ENCODE results near the gene ADA.

The ADA gene

GRCh38 chr20:44580581-44581268 lies 70.8 kb downstream of the ADA start:
- no peak for DNase-seq (ENCODE audit: low spot score)

DNA sequence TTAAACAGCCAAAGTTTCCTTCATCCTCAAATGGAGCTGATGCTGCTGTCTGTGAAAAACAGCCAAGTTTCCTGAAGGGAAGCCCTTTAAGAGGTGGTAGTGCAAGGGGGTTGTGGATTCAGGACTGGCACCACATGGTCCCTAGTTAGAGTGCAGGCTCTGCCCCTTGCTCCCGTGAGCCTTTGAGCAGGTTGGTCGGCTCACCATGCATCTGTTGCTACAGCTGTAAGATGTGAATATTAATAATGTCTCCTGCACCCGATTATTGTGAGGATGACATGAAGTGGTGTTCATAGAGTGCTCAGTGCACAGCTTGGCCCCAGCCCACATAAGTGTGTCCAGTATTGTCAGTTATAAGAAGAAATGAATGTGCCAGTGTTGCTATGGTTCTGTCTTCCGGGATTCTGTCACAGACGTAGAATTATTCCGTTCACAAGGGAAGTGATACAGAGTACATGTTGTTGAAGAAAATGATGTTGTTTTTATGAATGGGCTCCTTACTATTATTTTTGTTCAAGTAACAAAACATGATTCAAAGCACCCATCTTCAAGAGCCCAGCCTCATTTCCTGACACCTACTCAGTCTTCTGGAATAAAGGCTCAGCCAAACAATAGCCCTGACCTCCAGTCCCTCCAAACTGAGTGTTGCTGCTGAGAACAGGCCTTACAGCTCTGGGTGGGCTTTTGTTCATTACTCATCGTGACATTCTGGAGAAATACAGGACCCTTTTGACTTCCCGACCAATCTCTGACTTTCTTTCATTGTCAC lies 72.0 kb downstream of the ADA start:
- DNase-seq (ENCODE audit: low spot score), result no peak

- DNase-seq (ENCODE audit: low spot score), result peak; percentile 28
Measured at GRCh38 chr20:44576297-44576696, 75.2 kb downstream of the ADA start.

DNA sequence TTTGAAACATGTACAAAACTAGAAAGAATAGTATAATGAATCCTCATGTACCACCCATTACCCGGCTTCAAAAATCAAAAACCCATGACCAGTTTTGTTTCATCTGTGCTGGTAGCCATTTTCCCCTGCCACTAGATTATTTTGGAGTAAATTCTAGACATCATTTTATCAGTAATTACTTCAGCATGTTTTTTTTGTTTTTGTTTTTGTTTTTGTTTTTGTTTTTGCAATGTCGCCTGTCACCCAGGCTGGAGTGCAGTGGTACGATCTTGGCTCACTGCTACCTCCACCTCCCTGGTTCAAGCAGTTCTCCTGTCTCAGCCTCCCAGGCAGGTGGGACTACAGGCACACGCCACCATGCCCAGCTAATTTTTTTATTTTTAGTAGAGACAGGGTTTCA lies 77.1 kb downstream of the ADA start:
- no peak for DNase-seq (ENCODE audit: low spot score)

DNA sequence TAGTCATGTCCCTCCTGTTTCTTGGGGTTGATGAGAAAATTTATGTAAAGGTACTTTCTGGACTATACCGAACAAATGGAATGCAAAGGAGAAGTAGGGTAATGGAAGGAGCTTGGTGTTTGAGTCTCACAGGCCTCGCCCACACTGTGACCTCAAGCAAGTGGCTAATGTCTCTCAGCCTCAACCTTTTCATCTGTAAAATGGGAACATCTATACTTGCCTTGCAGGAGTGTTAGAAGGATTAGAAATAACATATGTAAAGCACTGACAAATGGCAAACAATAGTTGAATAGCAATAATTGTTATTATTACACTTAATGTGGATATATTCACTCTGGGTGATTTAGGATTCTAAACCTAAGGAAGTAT lies 78.0 kb downstream of the ADA start:
- DNase-seq (ENCODE audit: low spot score), result no peak

DNA sequence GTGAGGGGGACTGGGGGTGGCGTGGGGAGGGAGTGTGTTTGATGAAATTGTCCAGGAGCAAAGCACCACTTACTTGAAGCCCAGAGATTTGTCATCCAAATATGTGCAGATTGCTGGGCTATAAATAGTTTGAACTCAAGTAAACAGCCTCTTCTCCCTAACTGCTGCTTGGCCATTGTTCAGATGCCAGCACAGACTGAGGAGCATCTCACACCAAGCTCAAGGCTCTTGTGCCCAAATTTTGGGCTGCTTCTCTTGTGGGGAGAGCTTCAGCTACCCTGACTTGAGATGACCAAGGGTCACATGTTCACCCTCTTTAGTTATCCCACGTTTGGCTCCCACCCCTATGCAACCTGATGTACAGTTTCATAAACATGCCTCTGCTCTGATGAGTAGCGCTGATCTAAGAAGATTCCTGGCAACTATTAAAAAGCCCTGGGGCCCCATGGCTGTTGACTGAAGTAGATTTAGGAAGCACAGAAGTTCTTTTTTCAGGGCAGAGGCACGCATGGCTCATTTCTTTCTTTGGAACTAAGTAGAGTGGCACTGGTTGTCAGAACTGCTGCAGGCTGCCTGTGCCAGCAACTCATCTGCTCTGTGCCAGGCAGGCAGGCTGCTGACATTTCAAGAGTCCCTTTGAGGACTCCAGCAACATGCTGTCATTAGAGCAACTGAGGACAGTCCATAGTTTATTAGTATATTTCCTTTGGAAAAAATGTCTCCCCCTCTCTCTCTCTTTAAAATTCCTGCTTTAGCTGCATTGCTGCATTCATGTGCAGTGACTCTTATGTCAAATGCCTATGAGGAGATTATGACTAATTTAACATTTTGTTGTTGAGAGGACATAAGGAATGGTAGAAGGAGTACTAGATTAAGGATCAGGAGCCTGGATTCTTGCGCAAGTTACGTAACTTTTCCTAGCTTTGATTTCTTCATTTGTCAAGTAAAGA lies 78.7 kb downstream of the ADA start:
- DNase-seq (ENCODE audit: low spot score), result no peak

DNA sequence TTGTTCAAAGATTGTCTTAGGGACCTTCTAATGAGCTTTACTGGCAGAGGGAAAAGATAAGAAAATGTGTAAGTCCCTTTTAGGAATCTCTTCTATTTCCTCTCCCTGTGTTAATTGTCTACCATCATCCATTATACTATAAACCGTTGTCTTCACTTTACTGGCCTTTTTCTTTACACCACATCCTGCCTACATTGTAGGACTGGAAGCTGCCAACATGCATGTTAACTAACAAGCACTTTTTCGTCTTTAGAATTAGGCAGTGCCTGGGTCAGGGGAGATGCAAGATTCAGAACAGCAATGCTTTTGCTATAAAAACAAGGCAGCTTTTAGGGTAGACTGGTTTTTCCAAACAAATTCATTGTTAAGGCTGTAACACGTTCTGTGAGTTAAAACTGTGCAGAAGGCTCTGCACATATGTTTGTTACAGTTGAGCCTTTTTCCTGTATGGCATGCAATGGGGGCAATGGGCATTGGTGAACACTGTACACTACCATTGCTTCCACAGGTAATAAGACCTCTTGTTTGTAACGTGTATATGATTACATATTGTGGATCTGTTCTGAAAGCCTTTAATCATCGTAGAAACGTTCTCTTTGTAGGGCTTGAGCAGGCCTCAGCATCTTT lies 80.0 kb downstream of the ADA start:
- no peak for DNase-seq (ENCODE audit: low spot score)

GRCh38 chr20:44570367-44570766 lies 81.1 kb downstream of the ADA start:
- DNase-seq (ENCODE audit: low spot score), result peak; percentile 43

Data from hematopoietic multipotent progenitor cell treated with erythropoietin and hydrocortisone succinate and interleukin-3 and kit ligand, for 15 days (in vitro differentiated cells).